GM06990 (cell line): ENCODE measurements around the gene MGLL.
A peak's percentile ranks its signal among the peaks of the same experiment; 100 is the strongest.

Experiments
- DNase-seq: peaks from one replicate; pipeline ENCODE4 v3.0.0-alpha.2; 2011; ENCODE audit not compliant: insufficient read length; ENCODE audit errors: extremely low read depth
- H3K27me3 ChIP-seq: replicated peaks from 2 replicates; pipeline ENCODE4 v1.6.0; 2011; ENCODE audit warnings: low read length; ENCODE audit not compliant: control insufficient read depth, insufficient read depth
- H3K36me3 ChIP-seq: 2 replicates; pipeline ENCODE4 v1.5.1; 2011; ENCODE audit warnings: low read length; ENCODE audit not compliant: control insufficient read depth, insufficient read depth
- H3K4me3 ChIP-seq: replicated peaks from 2 replicates; pipeline ENCODE4 v1.5.1; 2011; ENCODE audit warnings: low read depth, mild to moderate bottlenecking, control low read depth, low read length
- TF ChIP-seq, protein P1 (sequence below): IDR thresholded peaks from 2 replicates; pipeline ENCODE4 v1.5.1; 2011; ENCODE audit warnings: low read length, control low read depth, mild to moderate bottlenecking, inconsistent platforms; ENCODE audit not compliant: insufficient read depth, poor library complexity, severe bottlenecking

MGLL gene

DNA sequence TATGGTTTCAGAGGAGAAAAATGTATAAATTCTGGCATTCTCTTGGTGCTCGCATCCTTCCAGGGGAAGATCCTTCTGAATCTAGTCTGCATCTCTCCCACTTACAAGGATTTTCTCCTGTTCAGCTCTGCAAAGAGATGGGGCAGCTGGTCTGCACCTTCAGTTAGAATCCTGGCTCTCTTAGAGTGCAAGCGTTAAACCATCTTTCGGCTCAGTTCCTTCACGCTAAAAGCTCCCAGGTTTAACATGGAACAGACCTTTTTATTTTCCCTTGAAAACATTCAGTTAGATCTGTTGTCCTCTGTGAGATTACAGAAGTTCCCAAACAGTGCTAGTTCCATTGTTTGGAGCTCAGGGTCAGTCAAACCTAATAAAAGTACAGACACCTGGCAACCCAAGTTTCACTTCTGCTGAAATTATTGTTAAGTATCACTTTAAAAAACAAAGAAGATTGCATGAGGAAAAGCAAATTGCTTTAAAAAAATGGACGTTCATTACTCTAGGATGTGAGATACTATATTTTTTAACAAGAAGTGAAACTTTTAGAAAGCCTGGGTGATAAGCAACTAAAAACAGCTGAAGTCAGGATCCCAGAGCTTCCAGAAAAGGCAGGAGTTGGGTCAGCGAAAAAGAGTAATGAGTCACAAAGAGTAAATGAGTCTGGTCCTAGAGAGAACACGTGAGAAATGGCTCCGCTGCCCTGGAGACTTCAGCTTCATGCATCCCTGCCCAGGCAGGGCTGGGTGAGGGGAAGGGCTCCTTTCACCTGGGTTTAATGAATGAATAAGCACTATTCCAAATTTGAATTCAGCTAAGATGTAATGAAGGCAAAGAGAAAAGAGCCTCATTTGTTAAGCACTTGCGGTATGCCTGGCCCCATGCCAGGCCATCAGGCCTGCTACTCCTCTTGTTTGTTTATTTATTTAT is 86.3 kb downstream of the MGLL start:
- peak; percentile 76 for DNase-seq
- Histone ChIP-seq H3K36me3 (peaks cover 3% of the 10 kb centered on the region), H3K4me3 (peak overlapping the region; percentile 75), H3K27me3 (no peaks in the 10 kb centered on the region)
- TF ChIP-seq, protein P1, sequence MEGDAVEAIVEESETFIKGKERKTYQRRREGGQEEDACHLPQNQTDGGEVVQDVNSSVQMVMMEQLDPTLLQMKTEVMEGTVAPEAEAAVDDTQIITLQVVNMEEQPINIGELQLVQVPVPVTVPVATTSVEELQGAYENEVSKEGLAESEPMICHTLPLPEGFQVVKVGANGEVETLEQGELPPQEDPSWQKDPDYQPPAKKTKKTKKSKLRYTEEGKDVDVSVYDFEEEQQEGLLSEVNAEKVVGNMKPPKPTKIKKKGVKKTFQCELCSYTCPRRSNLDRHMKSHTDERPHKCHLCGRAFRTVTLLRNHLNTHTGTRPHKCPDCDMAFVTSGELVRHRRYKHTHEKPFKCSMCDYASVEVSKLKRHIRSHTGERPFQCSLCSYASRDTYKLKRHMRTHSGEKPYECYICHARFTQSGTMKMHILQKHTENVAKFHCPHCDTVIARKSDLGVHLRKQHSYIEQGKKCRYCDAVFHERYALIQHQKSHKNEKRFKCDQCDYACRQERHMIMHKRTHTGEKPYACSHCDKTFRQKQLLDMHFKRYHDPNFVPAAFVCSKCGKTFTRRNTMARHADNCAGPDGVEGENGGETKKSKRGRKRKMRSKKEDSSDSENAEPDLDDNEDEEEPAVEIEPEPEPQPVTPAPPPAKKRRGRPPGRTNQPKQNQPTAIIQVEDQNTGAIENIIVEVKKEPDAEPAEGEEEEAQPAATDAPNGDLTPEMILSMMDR = no peak

DNA sequence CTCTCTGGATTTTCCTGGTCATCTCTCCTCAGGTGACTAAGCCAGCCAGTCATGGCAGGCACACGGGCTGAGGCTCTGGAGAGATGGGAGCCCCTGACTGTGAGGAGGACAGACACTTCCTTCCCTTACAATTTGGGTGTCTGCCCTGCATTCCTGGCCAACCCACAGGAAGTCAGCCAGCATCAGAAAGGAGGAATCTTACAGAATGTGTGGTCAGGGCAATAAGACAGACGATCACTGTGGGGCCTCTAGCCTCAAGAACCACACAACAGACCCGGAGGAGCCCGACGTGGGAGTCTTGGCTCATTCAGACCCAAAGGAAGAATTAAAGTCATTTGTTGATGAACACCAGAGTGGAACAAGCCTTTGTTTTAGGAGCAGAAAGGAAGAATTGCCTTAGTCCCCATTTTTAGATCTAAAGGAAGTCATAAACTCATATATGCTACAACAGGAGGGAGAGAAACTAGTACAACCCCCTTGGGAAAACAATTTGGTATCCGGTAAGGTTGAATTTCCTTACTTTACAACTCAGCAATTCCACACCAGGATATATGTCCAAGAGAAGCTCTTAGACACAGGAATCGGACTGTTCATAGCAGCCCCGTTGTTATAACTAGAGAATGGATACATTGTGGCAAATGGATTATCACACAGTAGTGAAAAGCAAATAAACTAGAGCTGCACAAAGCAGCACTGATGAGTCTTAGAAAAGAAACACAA is 87.4 kb downstream of the MGLL start:
- peak overlapping the region; percentile 75 for H3K4me3 ChIP-seq
- DNase-seq = no peak
- no peaks in the 10 kb centered on the region for H3K27me3 ChIP-seq
- H3K36me3 ChIP-seq = peaks cover 5% of the 10 kb centered on the region; the same call in 1 of the 2 replicates
- TF ChIP-seq, protein P1 = no peak

DNA sequence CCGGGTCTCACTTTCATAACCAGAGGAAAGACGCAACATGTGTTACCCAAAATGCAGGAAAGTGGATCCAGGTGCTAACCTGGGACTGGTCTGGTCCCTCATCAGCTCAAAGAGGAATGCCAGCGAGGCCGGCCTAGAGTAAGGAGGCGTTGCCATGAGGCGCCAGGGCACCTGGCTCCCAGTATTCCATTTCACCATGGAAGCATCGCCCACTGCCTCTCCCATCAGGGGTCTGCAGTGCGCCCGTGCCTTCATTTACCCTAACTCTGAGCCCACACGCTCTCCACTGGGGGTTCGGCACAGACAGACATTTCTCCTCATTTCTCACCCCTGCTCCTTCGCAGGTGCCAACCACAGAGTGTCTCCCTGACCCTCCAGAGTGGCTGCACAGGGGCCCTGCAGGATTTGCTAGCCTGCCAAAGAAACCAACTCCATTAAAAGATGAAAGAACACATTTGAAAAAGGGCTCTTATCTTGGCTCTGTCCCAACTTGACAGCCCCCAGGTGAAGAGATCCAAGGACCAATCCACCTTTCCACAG is 88.1 kb downstream of the MGLL start:
- no peaks in the 10 kb centered on the region for H3K27me3 ChIP-seq
- TF ChIP-seq, protein P1 = no peak
- DNase-seq = no peak
- peak overlapping the region; percentile 75 for H3K4me3 ChIP-seq
- peaks cover 5% of the 10 kb centered on the region; the same call in 1 of the 2 replicates for H3K36me3 ChIP-seq

DNA sequence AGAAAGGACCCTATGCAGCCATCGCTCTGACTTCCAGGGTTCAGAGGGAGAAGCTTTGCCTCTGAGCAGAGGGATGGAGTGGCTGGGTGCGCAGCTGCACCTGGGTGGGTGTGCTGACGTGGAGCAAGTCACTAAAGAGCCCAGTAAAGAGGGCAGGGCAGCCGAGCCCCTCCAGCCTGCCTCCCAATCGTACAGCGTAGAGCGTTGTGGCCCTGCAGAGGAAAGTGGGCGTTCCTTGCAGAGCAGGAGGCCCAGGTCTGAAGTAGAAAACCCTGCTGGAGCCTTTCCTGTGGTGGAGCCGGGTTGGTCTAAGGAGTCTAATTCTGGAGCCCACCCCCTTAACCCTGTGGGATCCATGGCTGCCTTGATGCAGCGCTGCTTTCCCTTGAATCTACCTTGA is 88.5 kb downstream of the MGLL start:
- peaks cover 5% of the 10 kb centered on the region; the same call in 1 of the 2 replicates for H3K36me3 ChIP-seq
- TF ChIP-seq, protein P1 = no peak
- no peaks in the 10 kb centered on the region for H3K27me3 ChIP-seq
- H3K4me3 ChIP-seq = peak overlapping the region; percentile 75
- no peak for DNase-seq

DNA sequence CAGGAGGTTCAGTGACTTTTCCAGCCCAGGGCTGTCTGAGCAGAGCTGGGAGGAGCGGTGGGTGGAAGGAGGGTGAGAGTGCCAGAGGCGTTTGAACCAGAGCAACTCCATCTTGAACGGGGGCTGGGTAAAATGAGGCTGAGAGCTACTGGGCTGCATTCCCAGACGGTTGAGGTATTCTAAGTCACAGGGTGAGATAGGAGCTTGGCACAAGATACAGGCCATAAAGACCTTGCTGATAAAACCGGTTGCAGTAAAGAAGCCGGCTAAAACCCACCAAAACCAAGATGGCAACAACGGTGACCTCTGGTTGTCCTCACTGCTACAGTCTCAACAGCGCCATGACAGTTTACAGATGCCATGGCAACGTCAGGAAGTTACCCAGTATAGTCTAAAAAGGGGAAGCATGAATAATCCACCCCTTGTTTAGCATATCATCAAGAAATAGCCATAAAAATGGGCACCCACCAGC is 89.4 kb downstream of the MGLL start:
- no peaks in the 10 kb centered on the region for H3K27me3 ChIP-seq
- peaks cover 5% of the 10 kb centered on the region; the same call in 1 of the 2 replicates for H3K36me3 ChIP-seq
- TF ChIP-seq, protein P1 = no peak
- no peak for DNase-seq
- no peak overlapping the region for H3K4me3 ChIP-seq
